ENCODE measurements around the gene TCEA3. TPM values are rescaled to one million over a fixed set of nuclear protein-coding genes. Genes with fewer than 3 reads are reported as not detected.

Gene TCEA3
- total RNA-seq, 2 donors from 2014 or later = 110 to 140 TPM

DNA sequence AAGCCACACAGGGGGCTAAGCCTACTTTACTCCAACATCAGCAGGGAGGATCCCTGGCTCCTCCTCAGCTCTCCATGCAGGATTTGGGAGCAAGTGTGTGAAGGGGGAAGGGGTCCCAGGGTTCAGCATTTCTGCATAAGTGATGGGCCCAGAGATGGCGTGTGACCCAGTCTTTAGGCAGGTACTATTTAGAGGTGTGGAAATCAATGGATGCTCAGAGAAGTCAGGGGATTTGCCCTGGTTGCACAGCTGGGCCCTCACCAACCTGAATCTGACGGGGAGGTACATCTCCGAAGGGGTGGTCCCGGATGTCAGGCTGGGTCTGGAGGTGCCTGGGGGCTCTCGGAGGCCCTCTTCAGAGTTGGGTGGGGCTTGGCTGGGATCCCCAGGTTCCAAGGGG, 6.9 kb upstream of the TCEA3 start:
- Histone ChIP-seq H3K9me3 (no peaks in the 10 kb centered on the region), H3K27me3 (no peaks in the 10 kb centered on the region), H3K36me3 (replicated peaks in 1 of 2; ENCODE audit: insufficient read depth in 1 of 2, low read depth in 2 of 2) (peaks cover 6 to 11% of the 10 kb centered on the region in 2 donors), H3K4me1 (no peaks in the 10 kb centered on the region), H3K4me3 (no peak overlapping the region), H3K27ac (no peak overlapping the region)
- no peak for ATAC-seq
- DNase-seq = no peak
- WGBS, 2 donors = 94% methylated on average over 5 of the region's 5 CpGs; no CpG with 5 or more reads in 1 of the 2 donors
- no peak for TF ChIP-seq POLR2A (IDR thresholded peaks at IDR 0.05)
- TF ChIP-seq, protein P1, sequence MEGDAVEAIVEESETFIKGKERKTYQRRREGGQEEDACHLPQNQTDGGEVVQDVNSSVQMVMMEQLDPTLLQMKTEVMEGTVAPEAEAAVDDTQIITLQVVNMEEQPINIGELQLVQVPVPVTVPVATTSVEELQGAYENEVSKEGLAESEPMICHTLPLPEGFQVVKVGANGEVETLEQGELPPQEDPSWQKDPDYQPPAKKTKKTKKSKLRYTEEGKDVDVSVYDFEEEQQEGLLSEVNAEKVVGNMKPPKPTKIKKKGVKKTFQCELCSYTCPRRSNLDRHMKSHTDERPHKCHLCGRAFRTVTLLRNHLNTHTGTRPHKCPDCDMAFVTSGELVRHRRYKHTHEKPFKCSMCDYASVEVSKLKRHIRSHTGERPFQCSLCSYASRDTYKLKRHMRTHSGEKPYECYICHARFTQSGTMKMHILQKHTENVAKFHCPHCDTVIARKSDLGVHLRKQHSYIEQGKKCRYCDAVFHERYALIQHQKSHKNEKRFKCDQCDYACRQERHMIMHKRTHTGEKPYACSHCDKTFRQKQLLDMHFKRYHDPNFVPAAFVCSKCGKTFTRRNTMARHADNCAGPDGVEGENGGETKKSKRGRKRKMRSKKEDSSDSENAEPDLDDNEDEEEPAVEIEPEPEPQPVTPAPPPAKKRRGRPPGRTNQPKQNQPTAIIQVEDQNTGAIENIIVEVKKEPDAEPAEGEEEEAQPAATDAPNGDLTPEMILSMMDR (IDR thresholded peaks at IDR 0.05) = no peak
- intact Hi-C loops (cut with DNase I) = no loop called here

DNA sequence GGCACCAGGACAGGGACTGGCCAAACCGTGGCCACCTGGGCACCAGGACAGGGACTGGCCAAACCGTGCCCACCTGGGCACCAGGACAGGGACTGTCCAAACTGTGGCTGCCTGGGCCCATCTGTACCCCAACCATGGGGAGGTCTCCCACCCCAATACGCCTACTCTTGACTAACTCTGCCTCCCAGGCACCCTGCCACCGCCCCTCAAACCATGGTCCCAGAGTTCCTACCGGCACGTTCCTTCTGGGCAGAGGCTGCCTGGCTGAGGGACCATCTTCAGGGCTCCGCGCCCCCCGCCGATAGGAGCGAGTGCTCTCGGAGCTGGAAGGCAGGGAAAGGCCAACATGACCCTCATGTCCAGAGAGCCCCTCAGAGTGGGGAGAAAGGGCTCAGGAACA, 6.3 kb upstream of the TCEA3 start:
- 93 to 98% methylated on average over 8 to 11 of the region's 12 CpGs for WGBS, 2 donors
- ATAC-seq (no peak), DNase-seq (no peak)
- intact Hi-C loops (cut with DNase I) = no loop called here
- Histone ChIP-seq H3K27ac (no peak overlapping the region), H3K9me3 (no peaks in the 10 kb centered on the region), H3K36me3 (replicated peaks in 1 of 2; ENCODE audit: insufficient read depth in 1 of 2, low read depth in 2 of 2) (peaks cover 6 to 11% of the 10 kb centered on the region in 2 donors), H3K27me3 (no peaks in the 10 kb centered on the region), H3K4me3 (no peak overlapping the region), H3K4me1 (peaks cover under 1% of the 10 kb centered on the region)
- no peak for TF ChIP-seq POLR2A (IDR thresholded peaks at IDR 0.05)
- TF ChIP-seq, protein P1 (IDR thresholded peaks at IDR 0.05) = no peak

DNA sequence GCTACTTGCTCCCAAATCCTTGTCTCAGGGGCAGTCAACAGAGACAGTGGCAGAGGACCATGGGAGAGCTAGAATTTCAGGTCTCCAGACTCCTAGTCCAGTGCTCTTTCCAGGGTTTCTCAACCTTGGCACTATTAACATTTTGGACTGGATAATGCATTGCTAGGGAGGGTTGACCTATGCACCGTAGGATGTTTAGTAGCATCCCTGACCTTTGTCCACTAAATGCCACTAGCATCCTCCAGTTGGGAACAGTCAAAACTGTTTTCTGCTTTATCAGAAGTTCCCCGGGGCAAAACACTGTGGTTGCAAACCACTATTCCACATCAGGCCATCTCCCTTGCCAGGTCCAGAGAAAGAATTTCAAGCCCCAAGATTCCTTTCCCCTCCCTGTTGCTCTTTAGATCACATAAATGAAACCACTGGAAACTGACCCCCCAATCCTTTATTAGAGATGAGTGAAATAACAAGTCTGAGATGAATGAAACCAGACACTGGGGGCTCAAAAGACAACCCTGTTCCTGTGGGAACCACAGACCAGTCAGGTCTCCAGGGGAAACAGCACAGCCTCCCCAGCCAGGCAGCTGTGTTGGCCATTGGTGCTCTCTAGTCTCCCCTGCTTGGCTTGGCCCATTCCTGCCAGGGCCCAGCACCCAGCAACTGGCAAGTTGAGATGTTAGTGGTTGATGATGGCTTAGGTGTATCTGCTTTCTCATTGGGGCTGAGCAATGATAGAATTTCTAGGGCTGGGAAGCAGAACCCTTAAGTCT, 3.8 kb upstream of the TCEA3 start:
- WGBS, 2 donors = 90 to 91% methylated on average over 2 of the region's 2 CpGs
- Histone ChIP-seq H3K27me3 (no peaks in the 10 kb centered on the region), H3K4me1 (peaks cover 15% of the 10 kb centered on the region), H3K4me3 (no peak overlapping the region), H3K27ac (no peak overlapping the region), H3K36me3 (replicated peaks in 1 of 2; ENCODE audit: insufficient read depth in 1 of 2, low read depth in 2 of 2) (peaks cover 5 to 11% of the 10 kb centered on the region in 2 donors), H3K9me3 (no peaks in the 10 kb centered on the region)
- intact Hi-C loops (cut with DNase I) = no loop called here
- TF ChIP-seq POLR2A (IDR thresholded peaks at IDR 0.05) = no peak
- ATAC-seq (no peak), DNase-seq (no peak)

DNA sequence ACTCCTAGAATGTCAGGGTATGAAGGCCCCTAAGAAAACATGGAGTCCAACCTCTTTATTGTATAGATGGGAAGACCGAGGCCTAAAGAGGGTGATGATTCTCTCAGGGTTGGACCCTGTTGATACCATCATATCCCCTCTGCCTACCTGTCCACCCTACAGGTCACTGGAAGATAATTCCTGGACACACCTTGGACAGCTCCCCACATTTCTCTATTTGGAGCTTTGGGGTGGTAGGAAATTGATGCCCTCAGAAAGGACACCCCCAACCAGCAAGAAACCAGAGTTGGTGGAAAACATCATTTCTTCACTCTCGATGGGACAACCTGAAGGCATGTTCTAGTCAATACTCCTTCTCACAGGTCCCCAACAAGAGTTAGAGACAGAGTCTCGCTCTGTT, 3.0 kb upstream of the TCEA3 start:
- intact Hi-C loops (cut with DNase I) = no loop called here
- Histone ChIP-seq H3K4me1 (peaks cover 23% of the 10 kb centered on the region), H3K27ac (no peak overlapping the region), H3K36me3 (replicated peaks in 1 of 2; ENCODE audit: insufficient read depth in 1 of 2, low read depth in 2 of 2) (peaks cover 0 to 6% of the 10 kb centered on the region in 2 donors), H3K9me3 (no peaks in the 10 kb centered on the region), H3K27me3 (no peaks in the 10 kb centered on the region), H3K4me3 (no peak overlapping the region)
- ATAC-seq (no peak), DNase-seq (no peak)
- WGBS, 2 donors = 95 to 98% methylated on average over 3 of the region's 3 CpGs
- TF ChIP-seq POLR2A (IDR thresholded peaks at IDR 0.05) = no peak
- TF ChIP-seq, protein P1 (IDR thresholded peaks at IDR 0.05) = no peak

DNA sequence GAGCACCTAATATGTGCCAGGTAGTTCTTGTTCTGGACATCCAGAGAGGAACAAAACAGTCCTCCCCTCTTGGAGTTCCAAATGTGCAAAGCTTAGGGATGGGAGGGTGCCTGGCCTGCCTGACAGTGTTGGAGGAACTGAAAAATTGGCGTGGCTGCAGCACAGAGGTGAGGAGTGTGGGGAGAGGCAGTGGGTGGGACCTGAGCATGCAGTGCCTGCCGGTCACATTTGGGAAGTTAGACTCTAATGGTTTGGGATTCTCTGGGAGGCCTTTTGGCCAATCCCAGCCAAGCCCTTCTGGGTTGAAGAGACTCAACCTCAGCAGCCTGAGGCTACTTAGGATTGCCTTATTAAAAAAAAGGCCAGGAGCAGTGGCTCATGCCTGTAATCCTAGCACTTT, 2.3 kb upstream of the TCEA3 start:
- Histone ChIP-seq H3K27me3 (no peaks in the 10 kb centered on the region), H3K36me3 (replicated peaks in 1 of 2; ENCODE audit: insufficient read depth in 1 of 2, low read depth in 2 of 2) (peaks cover 0 to 6% of the 10 kb centered on the region in 2 donors), H3K27ac (no peak overlapping the region), H3K4me1 (peaks cover 30% of the 10 kb centered on the region), H3K4me3 (no peak overlapping the region), H3K9me3 (no peaks in the 10 kb centered on the region)
- intact Hi-C loops (cut with DNase I) = no loop called here
- DNase-seq (no peak), ATAC-seq (no peak)
- TF ChIP-seq, protein P1 (IDR thresholded peaks at IDR 0.05) = no peak
- TF ChIP-seq POLR2A (IDR thresholded peaks at IDR 0.05) = no peak
- WGBS, 2 donors = 79 to 89% methylated on average over 2 of the region's 2 CpGs

Data from body of pancreas (tissue), 4 donors.